Measurements from ENCODE around the gene S100A4.
"Not testable (repeated sequence)": the region's sequence is repeated elsewhere in the genome, so short reads cannot be mapped to it uniquely, and the experiment has no call there.

The S100A4 gene

DNA sequence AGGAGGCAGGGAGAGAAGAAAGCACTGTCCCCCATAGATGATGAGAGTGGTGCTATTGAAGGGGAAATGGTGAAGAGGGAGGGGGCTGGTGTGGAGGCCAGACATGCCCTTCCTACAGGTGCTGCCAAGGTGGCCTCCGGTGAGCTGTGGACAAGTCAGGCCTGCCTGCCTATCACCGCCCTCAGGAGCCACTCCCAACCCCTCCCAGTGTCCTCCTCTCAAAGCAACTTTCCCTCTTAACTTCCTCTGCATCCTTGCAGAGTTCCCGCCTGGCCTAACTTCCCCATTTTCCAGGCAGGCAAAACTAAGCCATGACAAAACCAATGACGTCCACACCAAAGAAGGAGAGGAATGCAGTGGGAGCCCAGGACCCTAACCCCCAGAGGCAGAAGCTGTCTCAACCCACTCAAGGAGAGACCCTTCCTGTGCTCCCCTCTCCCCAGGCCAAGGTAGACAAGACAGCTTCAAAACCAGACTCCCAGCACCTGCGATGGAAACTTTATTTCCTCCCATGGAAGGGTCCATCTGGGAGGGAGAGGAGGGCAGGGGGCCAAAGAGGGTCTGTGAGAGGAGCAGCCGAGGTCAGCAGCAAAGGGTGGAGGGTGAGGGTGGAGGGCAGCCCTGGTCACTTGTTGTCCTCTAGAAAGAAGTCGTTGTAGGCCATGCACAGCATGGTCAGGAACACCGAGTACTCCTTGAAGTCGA lies 8.8 kb downstream of the S100A4 start:
- Histone ChIP-seq H3K27ac (peak overlapping the region in 20 of 21 experiments; percentile 92 to 100 (median 98)), H3K4me3 (peak overlapping the region; percentile 51 to 92 (median 72))

DNA sequence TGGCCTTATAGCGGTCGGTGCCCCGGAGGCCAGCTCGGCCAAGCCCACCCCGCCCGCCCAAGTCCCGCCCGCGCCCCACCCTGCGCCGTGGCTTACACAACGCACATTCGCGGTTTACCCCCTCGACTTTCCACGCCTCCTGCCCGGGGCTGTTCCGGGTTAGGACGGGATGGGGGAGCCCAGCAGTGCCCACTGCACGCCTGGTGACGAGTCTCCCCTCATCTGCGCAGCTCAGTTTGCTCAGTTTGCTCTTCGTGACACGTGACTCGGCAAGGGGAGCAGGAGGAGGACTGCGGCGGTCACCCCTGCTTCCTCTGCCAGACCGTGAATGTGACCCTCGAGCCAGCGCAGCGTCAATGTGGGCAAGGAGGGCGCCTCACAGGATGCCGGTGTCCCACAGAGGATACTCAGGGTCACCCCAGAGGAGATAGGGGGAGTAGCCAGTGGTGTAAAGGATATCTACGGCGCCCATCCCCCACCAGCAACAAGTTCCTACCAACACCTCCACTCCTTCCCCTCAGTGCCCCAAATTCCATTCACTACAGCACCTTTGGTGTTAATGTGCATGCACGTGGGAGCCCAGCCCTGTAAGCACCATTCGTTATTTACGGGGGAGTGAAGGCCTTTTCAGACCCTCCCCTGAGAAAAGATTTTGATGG lies 9.5 kb downstream of the S100A4 start:
- peak overlapping the region; percentile 51 to 92 (median 72) for H3K4me3 ChIP-seq
- peak overlapping the region; percentile 85 to 100 (median 98) for H3K27ac ChIP-seq

DNA sequence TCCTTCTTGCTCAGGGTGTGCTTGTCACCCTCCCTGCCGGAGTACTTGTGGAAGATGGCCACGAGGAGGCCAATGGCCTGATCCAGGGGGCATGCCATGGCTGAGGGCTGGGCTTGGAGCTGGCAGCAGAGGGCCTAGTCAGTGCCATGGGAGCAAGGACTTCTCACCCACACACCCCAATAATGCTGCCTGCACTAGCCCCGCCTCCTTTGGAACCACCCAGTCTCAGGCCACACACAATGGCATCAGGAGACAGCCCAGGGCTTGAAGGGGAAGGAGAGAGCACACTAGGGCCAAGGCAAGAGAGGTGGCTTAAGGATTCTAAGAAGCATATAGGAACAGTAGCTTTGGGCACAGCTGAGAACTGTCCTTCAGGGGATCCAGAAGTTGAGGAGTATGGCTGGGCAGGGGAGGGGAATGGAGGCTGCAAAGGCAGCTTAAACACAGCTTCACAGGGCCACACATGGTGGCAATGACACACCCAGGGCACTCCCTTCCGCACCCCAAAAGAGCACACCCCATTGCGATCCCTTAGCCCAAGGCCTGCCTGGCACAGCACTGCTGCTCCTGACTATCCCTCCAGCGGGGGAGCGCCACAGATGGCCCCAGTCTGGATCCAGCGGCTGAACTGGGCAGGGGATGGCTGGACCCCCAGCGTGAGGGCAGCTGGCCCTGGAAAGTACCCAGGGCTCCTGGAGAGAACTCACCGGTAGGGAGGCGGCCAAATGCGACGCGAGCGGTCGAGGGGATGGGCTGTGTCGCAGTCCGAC lies 10.2 kb downstream of the S100A4 start, which contains the start of gene S100A6:
Gene S100A6 (minus strand): TSS at position 750 of the 770 bp plus-strand sequence. CDS start 652 bp downstream, at position 98.
- Histone ChIP-seq H3K4me3 (peak within 1 kb of the TSS; percentile 51 to 92 (median 72)), H3K27ac (peak within 1 kb of the TSS; percentile 85 to 100 (median 98))

DNA sequence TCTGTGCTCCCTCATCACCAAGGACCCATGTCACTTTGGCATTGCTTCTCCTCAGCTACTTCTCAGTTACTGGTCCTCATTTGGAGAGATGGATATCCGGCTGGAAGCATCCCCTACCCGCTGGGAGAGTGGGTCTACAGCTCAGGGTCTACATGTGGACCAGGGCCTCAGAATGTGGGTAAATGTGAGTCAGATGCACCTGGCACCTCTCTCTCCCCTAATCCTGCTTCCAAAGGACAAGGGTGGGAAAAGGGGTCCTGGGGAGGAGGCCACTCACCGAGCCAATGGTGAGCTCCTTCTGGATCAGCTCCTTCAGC lies 10.7 kb downstream of the S100A4 start:
- peak overlapping the region; percentile 25 to 100 (median 98) for H3K27ac ChIP-seq
- peak overlapping the region; percentile 51 to 92 (median 72) for H3K4me3 ChIP-seq

DNA sequence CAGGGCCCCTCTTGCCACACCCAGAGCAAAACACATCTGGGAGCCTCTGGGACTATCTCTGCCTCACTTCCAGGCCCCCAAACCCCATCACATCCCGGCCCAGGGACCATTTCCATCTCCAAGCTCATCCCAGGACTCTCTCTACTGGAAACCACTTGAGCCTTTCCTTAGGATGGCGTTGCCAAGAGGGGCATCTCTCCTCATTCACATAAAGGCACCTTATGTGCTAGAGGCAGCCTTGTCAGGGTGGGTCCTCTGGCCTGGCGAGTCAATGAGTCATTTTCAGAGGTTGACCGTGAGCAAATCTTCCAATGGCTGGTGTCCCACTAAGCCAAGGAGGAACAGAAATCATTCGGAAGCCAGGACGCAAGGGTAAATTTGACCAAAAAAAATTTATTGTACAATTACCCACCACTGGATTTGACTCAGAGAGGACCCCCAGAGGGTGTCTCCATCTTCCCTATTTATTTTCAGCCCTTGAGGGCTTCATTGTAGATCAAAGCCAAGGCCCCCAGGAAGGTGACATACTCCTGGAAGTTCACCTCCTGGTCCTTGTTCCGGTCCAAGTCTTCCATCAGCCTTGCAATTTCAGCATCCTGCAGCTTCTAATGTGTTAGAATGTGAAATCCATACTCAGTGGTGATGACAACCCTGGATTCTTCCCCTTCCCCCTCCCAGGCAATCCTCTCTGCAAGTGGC lies 11.2 kb downstream of the S100A4 start:
- H3K27ac ChIP-seq = peak overlapping the region; percentile 42 to 100 (median 98)
- H3K4me3 ChIP-seq = peak overlapping the region; percentile 51 to 92 (median 72)

DNA sequence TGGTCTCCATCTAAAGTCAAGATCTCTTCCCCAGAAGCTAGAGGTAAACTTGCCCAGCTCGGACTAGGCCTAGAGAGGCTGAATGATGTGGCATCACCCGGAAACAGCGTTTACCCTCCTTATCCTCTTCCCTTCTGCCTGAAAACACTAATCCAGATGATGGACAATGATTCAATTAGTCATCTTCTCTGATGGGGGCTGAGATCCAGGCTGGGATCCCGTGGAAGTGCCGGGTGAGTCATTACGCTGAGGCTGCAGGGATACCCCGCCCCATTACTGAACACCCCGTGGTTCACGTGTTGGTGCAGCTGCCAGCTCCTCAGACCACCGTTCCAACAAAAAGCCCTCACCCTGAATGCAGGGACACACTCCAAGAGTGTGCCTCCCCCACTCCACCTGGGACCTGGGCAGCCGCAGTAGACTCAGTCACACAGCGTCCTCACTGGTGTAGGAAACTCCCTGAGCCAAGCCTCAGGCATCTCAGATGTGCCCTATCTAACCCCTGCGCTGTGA lies 11.9 kb downstream of the S100A4 start:
- Histone ChIP-seq H3K4me3 (peak overlapping the region; percentile 51 to 92 (median 72)), H3K27ac (peak overlapping the region; percentile 42 to 100 (median 98))

DNA sequence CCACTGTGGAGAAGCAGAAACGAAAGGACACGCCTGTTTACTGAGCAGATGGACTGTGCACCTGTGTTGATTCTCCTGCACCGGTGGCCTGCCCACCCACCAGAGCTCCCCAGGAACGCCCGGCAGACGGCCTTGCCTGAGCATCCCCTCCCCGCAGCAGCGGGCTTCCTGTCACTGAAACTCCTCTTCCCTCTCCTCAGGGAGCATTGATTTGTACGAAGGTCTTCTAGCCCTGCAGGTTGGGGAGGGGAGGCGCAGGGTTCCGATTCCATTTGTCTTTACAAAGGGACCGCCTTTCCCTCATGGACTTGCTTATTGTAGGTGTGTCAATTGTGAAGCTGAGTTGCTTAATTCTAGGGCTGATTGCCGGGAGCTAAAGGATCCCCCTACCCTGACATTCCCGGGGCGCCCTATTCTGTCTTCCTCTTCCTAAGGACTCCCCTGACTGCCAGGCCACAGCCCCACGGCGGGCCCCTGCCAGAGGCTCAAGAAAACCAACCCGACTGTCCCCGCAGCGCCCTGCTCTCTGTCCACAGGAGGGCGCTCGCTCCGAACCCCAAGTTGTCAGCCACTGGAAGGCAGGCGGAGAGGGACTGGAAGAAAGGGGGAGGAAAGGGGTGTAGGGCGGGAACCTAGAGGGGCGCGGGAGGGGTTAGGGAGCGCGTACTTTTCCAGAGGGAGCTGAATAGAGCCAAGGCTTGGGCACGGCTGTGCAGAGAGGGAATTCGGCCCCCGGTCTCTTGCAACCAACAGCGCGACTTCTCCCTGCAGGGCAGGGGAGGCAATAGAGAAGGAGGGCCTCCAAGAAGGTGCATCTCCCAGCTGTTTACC lies 12.6 kb downstream of the S100A4 start:
- Histone ChIP-seq H3K4me3 (peak overlapping the region; percentile 13 to 92 (median 60)), H3K27ac (peak overlapping the region; percentile 16 to 100 (median 98))

DNA sequence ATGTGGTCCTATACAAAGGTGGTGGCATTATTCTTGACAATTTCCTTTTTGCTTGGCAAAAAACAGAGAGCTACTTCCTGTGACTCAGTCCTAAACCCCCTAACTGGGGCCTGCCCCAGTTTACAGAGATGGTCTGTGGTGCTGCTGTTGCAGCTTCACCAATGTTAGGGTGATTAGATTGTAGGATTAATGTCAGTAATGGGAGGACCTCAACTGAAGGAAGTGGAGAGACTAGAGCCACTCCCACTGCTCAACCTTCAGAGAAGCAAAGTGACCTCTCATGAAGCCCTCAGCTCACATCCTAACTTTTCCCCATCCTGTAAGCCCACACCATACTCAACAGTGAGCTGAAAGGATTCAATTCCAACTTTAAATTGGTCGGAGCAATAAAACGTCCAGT lies 13.4 kb downstream of the S100A4 start:
- Histone ChIP-seq H3K27ac (peak overlapping the region in 18 of 21 experiments; percentile 19 to 100 (median 98)), H3K4me3 (peak overlapping the region in 1 of 7 experiments; percentile 92)

DNA sequence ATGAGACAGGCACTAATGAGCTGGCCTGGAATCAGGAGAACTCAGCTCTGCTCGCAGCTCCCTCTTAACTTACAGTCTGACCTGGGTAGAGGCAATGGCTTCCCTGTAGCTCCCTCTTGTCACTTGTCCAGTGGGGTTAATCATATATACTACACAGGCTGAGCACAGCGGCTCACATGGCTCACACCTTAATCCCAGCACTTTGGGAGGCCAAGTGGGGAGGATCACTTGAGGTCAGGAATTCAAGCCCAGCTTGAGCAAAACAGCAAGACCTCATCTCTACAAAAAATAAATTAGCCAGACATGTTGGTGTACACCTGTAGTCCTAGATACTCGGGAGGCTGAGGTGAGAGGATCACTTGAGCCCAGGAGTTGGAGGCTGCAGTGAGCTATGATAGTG lies 14.0 kb downstream of the S100A4 start:
- no peak overlapping the region for H3K4me3 ChIP-seq
- H3K27ac ChIP-seq = peak overlapping the region in 14 of 21 experiments; percentile 1 to 100 (median 98)

DNA sequence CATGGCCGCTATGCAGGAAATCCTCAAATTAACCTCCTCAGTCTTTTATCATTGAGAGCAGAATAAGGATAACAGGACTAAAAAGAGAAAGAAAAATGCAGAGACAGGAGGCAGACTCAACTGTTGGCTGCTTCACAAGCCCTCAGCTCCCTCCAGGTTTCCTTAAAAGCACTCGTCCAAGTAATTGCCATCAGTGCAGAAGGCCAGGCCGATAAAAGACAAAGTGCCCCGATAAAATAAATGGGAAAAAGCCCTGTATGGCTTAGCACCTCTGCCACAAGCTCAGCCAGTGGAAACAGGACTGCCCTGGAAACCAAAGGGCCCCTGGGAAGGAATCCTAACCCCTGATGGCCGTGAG lies 17.9 kb downstream of the S100A4 start:
- Histone ChIP-seq H3K27ac (peak overlapping the region in 12 of 21 experiments; percentile 2 to 78 (median 48)), H3K4me3 (no peak overlapping the region)

DNA sequence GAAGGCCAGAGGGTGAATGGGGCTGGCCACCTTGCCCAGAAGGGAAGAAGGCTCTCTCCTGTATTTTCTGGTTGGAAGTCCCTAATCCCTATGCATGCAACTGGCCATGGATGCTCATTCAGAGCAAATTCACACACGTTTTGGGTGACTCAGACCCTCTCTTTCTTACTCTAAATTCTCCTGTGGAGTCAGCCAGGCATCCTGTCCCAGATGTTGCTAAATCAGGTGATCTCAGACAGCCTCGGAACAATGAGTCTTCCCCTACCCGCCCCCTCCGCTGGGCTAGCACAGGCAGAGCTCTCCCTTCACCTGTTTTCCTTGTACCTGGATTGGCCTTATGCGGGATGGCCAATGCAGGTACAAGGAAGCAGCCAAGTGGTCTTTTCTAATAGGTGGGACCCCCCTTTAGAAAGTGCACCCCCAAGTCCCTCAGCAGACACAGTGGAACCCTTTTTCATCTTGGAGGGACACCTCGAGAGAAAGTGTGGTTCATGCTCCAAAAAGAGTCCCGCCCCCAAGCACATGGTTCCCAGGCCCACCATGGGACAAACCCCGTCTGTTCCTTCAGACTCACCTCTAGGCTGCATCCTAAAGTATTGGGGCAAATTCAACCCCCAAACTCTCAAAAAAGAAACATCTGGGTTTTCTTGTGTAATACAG lies 18.5 kb downstream of the S100A4 start:
- Histone ChIP-seq H3K4me3 (no peak overlapping the region), H3K27ac (peak overlapping the region in 20 of 21 experiments; percentile 2 to 82 (median 60))

DNA sequence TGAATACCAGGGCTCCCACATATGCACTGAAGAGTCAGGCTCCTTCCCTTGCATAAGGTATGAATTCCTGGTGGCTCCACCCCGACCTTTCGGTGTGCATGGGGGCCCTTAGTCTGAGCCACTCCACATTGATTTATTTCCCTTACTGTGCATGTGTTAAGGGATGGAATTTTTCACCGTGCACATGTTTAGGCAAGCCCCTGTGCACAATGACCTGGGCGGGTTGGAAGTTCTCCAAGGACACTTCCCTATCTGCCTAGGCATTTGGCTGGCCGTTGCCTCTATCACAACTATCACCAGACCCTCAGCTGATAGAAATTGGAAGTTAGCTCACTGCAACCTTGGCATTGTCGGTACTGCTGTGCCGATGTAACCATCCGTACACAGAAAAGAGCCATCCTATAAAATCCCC lies 19.5 kb downstream of the S100A4 start:
- Histone ChIP-seq H3K27ac (peak overlapping the region in 16 of 21 experiments; percentile 34 to 82 (median 64)), H3K4me3 (no peak overlapping the region)

DNA sequence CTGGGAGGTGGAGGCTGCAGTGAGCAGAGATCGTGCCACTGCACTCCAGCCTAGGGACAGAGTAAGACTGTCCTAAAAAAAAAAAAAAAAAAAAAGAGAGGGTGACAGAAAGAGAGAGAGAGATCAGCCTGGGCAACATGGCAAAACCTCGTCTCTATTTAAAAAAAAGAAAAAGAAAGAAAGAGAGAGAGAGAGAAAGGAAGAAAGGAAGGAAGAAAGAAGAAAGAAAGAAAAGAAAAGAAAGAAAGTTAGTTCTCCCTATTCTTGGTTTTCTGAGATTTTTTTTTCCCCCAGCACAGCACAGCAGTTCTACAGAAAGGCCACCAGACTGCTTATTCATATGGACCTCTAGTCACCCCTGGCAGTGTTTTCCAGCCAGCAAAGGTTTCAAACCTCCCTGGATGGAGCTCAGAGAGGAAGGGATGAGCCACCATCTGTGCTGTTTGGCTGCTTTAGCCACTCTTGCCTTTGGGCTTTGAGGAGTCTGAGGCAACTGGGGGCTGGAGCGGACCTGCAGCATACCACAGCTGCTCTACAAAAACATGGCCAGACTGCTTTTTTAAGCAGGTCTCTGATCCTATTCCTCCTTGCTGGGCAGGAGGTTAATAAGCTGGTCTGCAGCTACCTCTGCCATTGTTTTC lies 20.4 kb downstream of the S100A4 start:
- Histone ChIP-seq H3K4me3 (no peak overlapping the region), H3K27ac (peak overlapping the region in 19 of 21 experiments; percentile 15 to 82 (median 54))

DNA sequence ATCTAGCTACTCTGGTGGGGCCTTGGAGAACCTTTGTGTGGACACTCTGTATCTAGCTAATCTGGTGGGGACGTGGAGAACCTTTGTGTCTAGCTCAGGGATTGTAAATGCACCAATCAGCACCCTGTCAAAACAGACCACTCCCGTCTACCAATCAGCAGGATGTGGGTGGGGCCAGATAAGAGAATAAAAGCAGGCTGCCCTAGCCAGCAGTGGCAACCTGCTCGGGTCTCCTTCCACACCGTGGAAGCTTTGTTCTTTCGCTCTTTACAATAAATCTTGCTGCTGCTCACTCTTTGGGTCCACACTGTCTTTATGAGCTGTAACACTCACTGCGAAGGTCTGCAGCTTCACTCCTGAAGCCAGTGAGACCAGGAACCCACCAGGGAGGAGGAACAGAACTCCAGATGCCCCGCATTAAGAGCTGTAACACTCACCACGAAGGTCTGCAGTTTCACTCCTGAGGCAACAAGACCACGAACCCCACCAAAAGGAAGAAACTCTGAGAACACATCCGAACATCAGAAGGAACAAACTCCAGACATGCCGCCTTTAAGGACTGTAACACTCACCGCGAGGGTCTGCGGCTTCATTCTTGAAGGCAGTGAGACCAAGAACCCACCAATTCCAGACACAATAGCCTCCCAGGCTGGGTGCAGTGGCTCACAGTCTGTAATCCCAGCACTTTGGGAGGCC lies 23.1 kb downstream of the S100A4 start:
- peak overlapping the region in 3 of 21 experiments; percentile 14 to 34 (median 29) for H3K27ac ChIP-seq
- H3K4me3 ChIP-seq = not testable (repeated sequence)

DNA sequence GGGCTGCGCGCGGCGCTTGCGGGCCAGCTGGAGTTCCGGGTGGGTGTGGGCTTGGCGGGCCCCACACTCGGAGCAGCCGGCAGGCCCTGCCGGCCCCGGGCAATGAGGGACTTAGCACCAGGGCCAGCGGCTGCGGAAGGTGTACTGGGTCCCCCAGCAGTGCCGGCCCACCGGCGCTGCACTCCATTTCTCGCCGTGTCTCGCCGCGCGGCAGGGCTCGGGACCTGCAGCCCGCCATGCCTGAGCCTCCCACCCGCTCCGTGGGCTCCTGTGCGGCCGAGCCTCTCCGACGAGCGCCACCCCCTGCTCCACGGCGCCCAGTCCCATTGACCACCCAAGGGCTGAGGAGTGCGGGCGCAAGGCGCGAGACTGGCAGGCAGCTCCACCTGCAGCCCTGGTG lies 23.8 kb downstream of the S100A4 start:
- H3K4me3 ChIP-seq, H3K27ac ChIP-seq: not testable (repeated sequence)

DNA sequence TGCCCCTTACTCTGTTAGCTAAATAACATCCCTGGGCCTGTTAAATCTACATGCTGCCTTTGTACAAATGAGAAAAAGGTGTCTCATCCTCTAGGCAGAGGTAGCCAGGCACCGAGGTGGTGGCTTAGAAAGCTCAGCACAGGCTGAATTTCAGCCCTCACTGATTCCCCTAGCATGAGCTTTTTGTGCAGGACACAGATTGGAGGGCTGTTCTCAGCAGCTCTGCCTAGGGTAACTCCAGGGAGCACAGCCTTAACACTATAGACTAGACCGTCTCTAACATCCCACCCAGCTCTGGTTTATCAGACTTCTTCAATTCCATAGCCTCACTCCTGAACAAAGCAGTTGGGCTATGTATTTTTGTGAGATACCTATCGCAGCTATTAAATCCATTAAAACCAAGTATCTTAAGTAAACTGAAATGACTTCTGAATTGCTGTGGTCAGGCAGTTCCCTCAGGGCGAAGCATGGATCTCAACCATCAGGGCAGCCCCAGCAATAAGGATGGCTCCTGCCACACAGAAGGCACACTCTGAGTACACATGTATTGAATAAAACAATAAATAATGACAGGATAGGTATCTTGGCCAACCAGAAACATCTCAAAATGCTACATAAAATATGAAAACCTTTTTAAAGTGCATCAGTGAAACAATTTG lies 24.7 kb downstream of the S100A4 start:
- H3K27ac ChIP-seq = no peak overlapping the region
- H3K4me3 ChIP-seq = no peak overlapping the region
